GM23338 (cell line): ENCODE results near the gene DOCK10. TPM values are rescaled to one million over a fixed set of nuclear protein-coding genes. Genes with fewer than 3 reads are reported as not detected.
A peak's percentile ranks its signal among the peaks of the same experiment; 100 is the strongest.

Experiments
- ATAC-seq: fragments of 200-7000 bp; cut with Tn5 transposase; 3 replicates; pipeline ENCODE4 v1.9.1; 2020
- DNase-seq: peaks from one replicate; pipeline ENCODE4 v3.0.0-alpha.2; 2015; ENCODE audit warnings: low spot score
- H2AFZ ChIP-seq: fragments of 200-600 bp; sonication (generic); 2 replicates; pipeline ENCODE4 v1.8.0; 2016; ENCODE audit warnings: antibody characterized with exemption, mild to moderate bottlenecking, moderate library complexity
- H3F3A ChIP-seq: fragments of 200-600 bp; sonication (generic); replicated peaks from 2 replicates; pipeline ENCODE4 v1.8.0; 2017; ENCODE audit warnings: antibody characterized with exemption, mixed run types, low read depth
- H3K27ac ChIP-seq: fragments of 200-600 bp; sonication (generic); 2 replicates; pipeline ENCODE4 v1.6.1; 2016; ENCODE audit warnings: low read depth
- H3K27me3 ChIP-seq: fragments of 200-600 bp; sonication (generic); 2 replicates; pipeline ENCODE4 v1.8.0; 2016; ENCODE audit warnings: mild to moderate bottlenecking, mixed run types, moderate library complexity; ENCODE audit not compliant: insufficient read depth
- H3K36me3 ChIP-seq: fragments of 200-600 bp; sonication (generic); 2 replicates; pipeline ENCODE4 v1.8.0; 2016; ENCODE audit warnings: mild to moderate bottlenecking; ENCODE audit not compliant: insufficient read depth
- H3K4me1 ChIP-seq: fragments of 200-600 bp; sonication (generic); 2 replicates; pipeline ENCODE4 v1.8.0; 2016; ENCODE audit warnings: mild to moderate bottlenecking, moderate library complexity; ENCODE audit not compliant: insufficient read depth
- H3K4me2 ChIP-seq: fragments of 200-600 bp; sonication (generic); 2 replicates; pipeline ENCODE4 v1.7.1; 2017; ENCODE audit warnings: mixed run types
- H3K4me3 ChIP-seq: fragments of 200-600 bp; sonication (generic); 2 replicates; pipeline ENCODE4 v1.6.1; 2016; ENCODE audit warnings: mixed run types
- H3K79me2 ChIP-seq: fragments of 200-600 bp; sonication (generic); replicated peaks from 2 replicates; pipeline ENCODE4 v1.8.0; 2017; ENCODE audit warnings: mild to moderate bottlenecking; ENCODE audit not compliant: insufficient read depth
- H3K9me2 ChIP-seq: fragments of 200-600 bp; sonication (generic); 2 replicates; pipeline ENCODE4 v1.8.0; 2017; ENCODE audit not compliant: insufficient read depth
- H4K20me1 ChIP-seq: fragments of 200-600 bp; sonication (generic); replicated peaks from 2 replicates; pipeline ENCODE4 v1.8.0; 2017; ENCODE audit warnings: mild to moderate bottlenecking; ENCODE audit not compliant: insufficient read depth
- H3K27ac Mint-ChIP-seq: 2 replicates; pipeline ENCODE4 v1.8.0; 2020; ENCODE audit warnings: inconsistent platforms, mild to moderate bottlenecking, moderate library complexity, mixed read lengths
- H3K27me3 Mint-ChIP-seq: 3 replicates; pipeline ENCODE4 v1.8.0; 2022; ENCODE audit warnings: low read depth, mild to moderate bottlenecking, moderate library complexity, mixed read lengths, inconsistent platforms; ENCODE audit not compliant: insufficient read depth, poor library complexity
- H3K36me3 Mint-ChIP-seq: 3 replicates; pipeline ENCODE4 v1.8.0; 2021; ENCODE audit warnings: low read depth, mild to moderate bottlenecking, inconsistent platforms, moderate library complexity, mixed read lengths
- H3K4me1 Mint-ChIP-seq: 3 replicates; pipeline ENCODE4 v1.8.0; 2020; ENCODE audit warnings: mild to moderate bottlenecking, inconsistent platforms, mixed read lengths
- H3K4me3 Mint-ChIP-seq: 3 replicates; pipeline ENCODE4 v1.8.0; 2021; ENCODE audit warnings: moderate library complexity, mild to moderate bottlenecking, inconsistent platforms, mixed read lengths
- H3K9me3 Mint-ChIP-seq: 3 replicates; pipeline ENCODE4 v1.8.0; 2020; ENCODE audit warnings: moderate library complexity, mild to moderate bottlenecking, inconsistent platforms, mixed read lengths
- CREB1 ChIP-seq: fragments of 250-450 bp; sonication (Bioruptor Pico); IDR thresholded peaks from 2 replicates; pipeline ENCODE4 v1.5.0; 2020; ENCODE audit warnings: low read depth, mild to moderate bottlenecking, moderate library complexity
- CTCF ChIP-seq, 2 experiments: fragments of 200-600 bp in 1 of 2; sonication (generic) in 1 of 2; conservative IDR thresholded peaks; 2 replicates each; pipeline versions ENCODE4 v1.5.1 to v1.6.1; 2016 to 2017; ENCODE audit warnings: antibody characterized with exemption in 2 of 2, low read depth in 2 of 2, mild to moderate bottlenecking in 2 of 2, moderate library complexity in 1 of 2
- ETS1 ChIP-seq: IDR thresholded peaks from 2 replicates; pipeline ENCODE4 v1.6.1; 2016; ENCODE audit warnings: antibody characterized with exemption
- EZH2 ChIP-seq: fragments of 200-600 bp; sonication (generic); IDR thresholded peaks from one replicate; pipeline ENCODE4 v1.8.0; 2017; ENCODE audit warnings: antibody characterized with exemption, mild to moderate bottlenecking, low read depth; ENCODE audit not compliant: unreplicated experiment
- EZH2phosphoT487 ChIP-seq: fragments of 200-600 bp; sonication (generic); IDR thresholded peaks from one replicate; pipeline ENCODE4 v1.8.1; 2018; ENCODE audit warnings: antibody characterized with exemption; ENCODE audit not compliant: unreplicated experiment
- JUNB ChIP-seq: IDR thresholded peaks from one replicate; pipeline ENCODE4 v1.6.1; 2016; ENCODE audit warnings: antibody characterized with exemption; ENCODE audit not compliant: unreplicated experiment
- NANOG ChIP-seq: IDR thresholded peaks from 2 replicates; pipeline ENCODE4 v1.6.1; 2016; ENCODE audit warnings: antibody characterized with exemption, borderline replicate concordance
- POLR2AphosphoS5 ChIP-seq: IDR thresholded peaks from 2 replicates; pipeline ENCODE4 v1.6.1; 2016; ENCODE audit warnings: antibody characterized with exemption, low read depth
- REST ChIP-seq: IDR thresholded peaks from one replicate; pipeline ENCODE4 v1.6.1; 2018; ENCODE audit warnings: antibody characterized with exemption; ENCODE audit not compliant: unreplicated experiment
- STAT1 ChIP-seq: IDR thresholded peaks from one replicate; pipeline ENCODE4 v1.6.1; 2016; ENCODE audit warnings: antibody characterized with exemption; ENCODE audit not compliant: unreplicated experiment
- ZNF114 ChIP-seq: fragments of 250-450 bp; sonication (Bioruptor Pico); IDR thresholded peaks from 2 replicates; pipeline ENCODE4 v1.5.0; 2020; ENCODE audit warnings: mild to moderate bottlenecking, moderate library complexity
- ZNF331 ChIP-seq: fragments of 250-450 bp; sonication (Bioruptor Pico); IDR thresholded peaks from 2 replicates; pipeline ENCODE4 v1.5.0; 2020; ENCODE audit warnings: low read depth, mild to moderate bottlenecking, moderate library complexity
- ZNF462 ChIP-seq: fragments of 250-450 bp; sonication (Bioruptor Pico); IDR thresholded peaks from 2 replicates; pipeline ENCODE4 v1.5.0; 2020; ENCODE audit warnings: mild to moderate bottlenecking, moderate library complexity
- polyA plus RNA-seq: library from polyadenylated mRNA; unstranded; fragments of >200 nt; fragmentation: Nextera tagmentation; extraction: Ambion mirVana; gene quantifications from 2 replicates; pipeline ENCODE4 v1.2.1, GENCODE V29; 2016
- total RNA-seq: library from RNA; depleted of rRNA; stranded (reverse); fragments of >200 nt; shearing (Covaris generic); gene quantifications from 2 replicates; pipeline ENCODE4 v1.2.3, GENCODE V29; 2014

Gene DOCK10
- total and polyA plus RNA-seq, 2 experiments from 2014 or later: 1.0 to 1.7 TPM

- no peaks in the 10 kb centered on the region for H3K36me3 ChIP-seq
- no peaks in the 10 kb centered on the region for H3K36me3 Mint-ChIP-seq
- peak overlapping the region; percentile 8; the same call in 1 of the 2 replicates for H3K27ac Mint-ChIP-seq
- H3K27me3 Mint-ChIP-seq: no peaks in the 10 kb centered on the region
- no peaks in the 10 kb centered on the region for H3F3A ChIP-seq
- no peaks in the 10 kb centered on the region for H3K27me3 ChIP-seq
- H2AFZ ChIP-seq: no peak overlapping the region
- peaks cover 45% of the 10 kb centered on the region for H3K4me1 Mint-ChIP-seq
- no peaks in the 10 kb centered on the region for H4K20me1 ChIP-seq
- H3K9me2 ChIP-seq: no peaks in the 10 kb centered on the region
- H3K4me2 ChIP-seq: peak overlapping the region; percentile 25
- peak; percentile 92 for ATAC-seq
- H3K79me2 ChIP-seq: no peaks in the 10 kb centered on the region
- no peak overlapping the region for H3K4me3 ChIP-seq
- H3K27ac ChIP-seq: no peak overlapping the region
- peak overlapping the region; percentile 21; the same call in 2 of the 3 replicates for H3K4me3 Mint-ChIP-seq
- no peak for TF ChIP-seq CREB1 (CRISPR knock-in tag)
- TF ChIP-seq POLR2AphosphoS5: no peak
- no peak for TF ChIP-seq REST
- no peak for TF ChIP-seq EZH2
- TF ChIP-seq JUNB: no peak
- TF ChIP-seq STAT1: no peak
- peak; percentile 46; the same call in 1 of the 2 replicates for TF ChIP-seq NANOG
- TF ChIP-seq ZNF114 (CRISPR knock-in tag): no peak
- TF ChIP-seq CTCF (conservative IDR thresholded peaks at IDR 0.05; ENCODE audit: low read depth in 2 of 2): no peak
- TF ChIP-seq EZH2phosphoT487: no peak
- TF ChIP-seq ETS1: no peak
- TF ChIP-seq ZNF462 (CRISPR knock-in tag): 0 out of 2 replicates have a peak, but pooled peaks have one; percentile 23
- no peak for TF ChIP-seq ZNF331 (CRISPR knock-in tag)
- peak; percentile 28 for DNase-seq
- H3K9me3 Mint-ChIP-seq: no peaks in the 10 kb centered on the region
- peaks cover 30% of the 10 kb centered on the region for H3K4me1 ChIP-seq
Measured at GRCh38 chr2:224934526-224935188, 107.6 kb downstream of the DOCK10 start.
